ENCODE data around the gene S100A14.
"Not testable (repeated sequence)": the region's sequence is repeated elsewhere in the genome, so short reads cannot be mapped to it uniquely, and the experiment has no call there.

S100A14 gene

DNA sequence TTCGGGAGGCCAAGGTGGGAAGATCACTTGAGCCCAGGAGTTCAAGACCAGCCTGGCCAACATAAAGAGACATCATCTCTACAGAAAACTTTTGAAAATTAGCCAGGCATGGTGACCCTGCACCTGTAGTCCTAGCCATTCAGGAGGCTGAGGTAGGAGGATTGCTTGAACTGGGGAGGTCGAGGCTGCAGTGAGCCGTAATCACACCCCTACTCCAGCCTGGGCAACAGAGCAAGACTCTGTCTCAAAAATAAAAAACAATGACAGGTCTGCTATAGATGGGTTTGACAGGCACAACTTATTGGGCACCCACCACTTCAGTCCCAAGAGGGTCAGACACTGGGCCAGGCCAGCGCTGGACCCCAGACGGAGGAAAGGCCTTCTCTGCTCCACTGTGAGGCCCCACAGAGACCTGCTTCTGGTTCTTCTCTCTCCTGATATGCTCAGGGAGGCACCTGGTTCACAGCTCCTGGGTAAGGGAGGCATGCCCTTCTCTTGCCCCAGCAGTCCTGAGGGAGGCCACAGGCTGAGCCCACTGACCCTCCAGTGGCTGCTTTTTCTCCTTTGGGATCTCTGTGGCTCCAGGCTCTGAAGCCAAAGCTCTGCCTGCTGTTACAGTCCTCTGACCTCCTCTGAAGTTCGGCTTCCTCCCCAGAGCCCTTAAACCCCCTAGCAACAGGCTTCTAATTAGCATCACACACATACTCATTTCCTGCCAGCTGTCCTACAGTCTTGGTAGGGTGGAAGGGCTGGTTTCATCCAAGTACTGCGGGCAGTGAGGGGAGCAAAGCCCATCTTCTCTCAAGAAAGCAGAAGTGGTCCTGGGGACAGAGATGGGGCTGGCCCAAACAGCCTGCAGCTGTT, 17.6 kb downstream of the S100A14 start:
- peak; percentile 87 for DNase-seq (ENCODE audit: low spot score)
- TF ChIP-seq, protein P1, sequence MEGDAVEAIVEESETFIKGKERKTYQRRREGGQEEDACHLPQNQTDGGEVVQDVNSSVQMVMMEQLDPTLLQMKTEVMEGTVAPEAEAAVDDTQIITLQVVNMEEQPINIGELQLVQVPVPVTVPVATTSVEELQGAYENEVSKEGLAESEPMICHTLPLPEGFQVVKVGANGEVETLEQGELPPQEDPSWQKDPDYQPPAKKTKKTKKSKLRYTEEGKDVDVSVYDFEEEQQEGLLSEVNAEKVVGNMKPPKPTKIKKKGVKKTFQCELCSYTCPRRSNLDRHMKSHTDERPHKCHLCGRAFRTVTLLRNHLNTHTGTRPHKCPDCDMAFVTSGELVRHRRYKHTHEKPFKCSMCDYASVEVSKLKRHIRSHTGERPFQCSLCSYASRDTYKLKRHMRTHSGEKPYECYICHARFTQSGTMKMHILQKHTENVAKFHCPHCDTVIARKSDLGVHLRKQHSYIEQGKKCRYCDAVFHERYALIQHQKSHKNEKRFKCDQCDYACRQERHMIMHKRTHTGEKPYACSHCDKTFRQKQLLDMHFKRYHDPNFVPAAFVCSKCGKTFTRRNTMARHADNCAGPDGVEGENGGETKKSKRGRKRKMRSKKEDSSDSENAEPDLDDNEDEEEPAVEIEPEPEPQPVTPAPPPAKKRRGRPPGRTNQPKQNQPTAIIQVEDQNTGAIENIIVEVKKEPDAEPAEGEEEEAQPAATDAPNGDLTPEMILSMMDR (IDR thresholded peaks at IDR 0.05; ENCODE audit: extremely low read depth, missing control alignments) = no peak

DNA sequence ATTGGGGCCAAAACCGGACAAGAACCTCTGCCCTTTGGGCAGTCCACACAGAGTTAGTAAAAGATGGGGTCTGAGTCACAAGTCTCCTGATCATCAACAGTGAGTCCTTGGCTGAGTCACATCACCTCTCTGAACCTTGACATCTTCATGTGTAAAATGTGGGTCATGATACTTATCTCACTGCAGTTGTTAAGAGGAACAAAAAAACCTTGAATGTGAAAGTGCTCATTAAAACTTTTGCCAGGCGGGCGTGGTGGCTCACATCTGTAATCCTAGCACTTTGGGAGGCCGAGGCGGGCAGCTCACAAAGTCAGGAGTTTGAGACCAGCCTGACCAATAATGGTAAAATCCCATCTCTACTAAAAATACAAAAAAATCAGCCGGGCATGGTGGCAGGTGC, 18.9 kb downstream of the S100A14 start:
- TF ChIP-seq, protein P1 (IDR thresholded peaks at IDR 0.05; ENCODE audit: extremely low read depth, missing control alignments) = no peak
- DNase-seq (ENCODE audit: low spot score) = no peak

DNA sequence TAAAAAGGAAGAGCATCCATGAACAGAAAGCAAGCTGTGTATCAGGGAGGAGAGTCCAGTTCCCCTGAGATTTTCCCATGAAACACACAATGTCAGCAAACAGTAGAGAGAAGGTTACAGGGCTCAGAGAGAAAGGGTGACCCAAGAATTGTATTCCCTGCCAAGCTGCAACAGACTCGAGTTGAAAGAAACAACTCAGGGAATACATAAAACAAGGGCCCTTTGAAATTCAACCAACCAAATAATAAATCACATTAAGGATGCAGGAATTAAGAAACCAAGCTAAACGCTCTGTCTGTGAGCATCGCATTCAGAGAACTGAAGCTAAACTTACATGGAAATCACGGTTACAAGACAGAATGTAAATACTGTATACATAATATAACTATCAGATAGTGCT, 23.4 kb downstream of the S100A14 start:
- no peak for DNase-seq (ENCODE audit: low spot score)
- TF ChIP-seq, protein P1 (IDR thresholded peaks at IDR 0.05; ENCODE audit: extremely low read depth, missing control alignments) = no peak

- no peak for DNase-seq (ENCODE audit: low spot score)
- TF ChIP-seq, protein P1 (IDR thresholded peaks at IDR 0.05; ENCODE audit: extremely low read depth, missing control alignments) = no peak
These were observed 27.6 kb downstream of the S100A14 start for GRCh38 chr1:153588482-153588881.

DNA sequence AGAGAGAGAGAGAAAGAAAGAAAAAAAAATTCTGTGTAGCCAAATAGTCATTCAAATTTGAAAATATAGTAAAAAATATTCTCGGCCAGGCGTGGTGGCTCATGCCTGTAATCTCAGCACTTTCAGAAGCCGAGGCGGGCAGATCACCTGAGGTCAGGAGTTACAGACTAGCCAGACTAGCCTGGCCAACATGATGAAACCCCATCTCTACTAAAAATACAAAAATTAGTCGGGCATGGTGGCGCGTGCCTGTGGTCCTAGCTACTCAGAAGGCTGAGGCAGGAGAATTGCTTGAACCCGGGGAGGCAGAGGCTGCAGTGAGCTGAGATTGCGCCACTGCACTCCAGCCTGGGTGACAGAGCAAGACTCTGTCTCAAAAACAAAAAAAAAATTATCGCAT, 28.1 kb downstream of the S100A14 start:
- DNase-seq (ENCODE audit: low spot score) = not testable (repeated sequence)

DNA sequence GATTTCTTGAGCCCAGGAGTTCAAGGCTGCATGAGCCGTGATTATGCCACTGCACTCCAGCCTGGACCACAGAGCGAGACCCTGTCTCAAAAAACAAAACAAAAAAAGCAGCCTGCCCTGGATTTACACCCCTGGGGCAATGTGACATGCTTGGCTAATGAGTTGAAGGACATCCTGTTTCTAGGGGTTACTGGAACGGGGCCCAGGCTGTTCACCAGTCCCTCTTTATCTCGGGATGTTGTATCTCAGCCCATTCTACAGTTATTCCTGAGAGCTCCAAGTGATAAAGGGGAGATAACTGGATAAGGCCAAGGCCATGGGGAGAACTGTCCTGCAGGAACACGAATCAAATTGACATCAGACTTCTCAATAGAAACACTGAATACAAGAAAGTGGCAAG, 28.8 kb downstream of the S100A14 start:
- no peak for DNase-seq (ENCODE audit: low spot score)
- TF ChIP-seq, protein P1 (IDR thresholded peaks at IDR 0.05; ENCODE audit: extremely low read depth, missing control alignments) = no peak

- DNase-seq (ENCODE audit: low spot score) = no peak
- TF ChIP-seq, protein P1 (IDR thresholded peaks at IDR 0.05; ENCODE audit: extremely low read depth, missing control alignments) = no peak
These were observed 29.8 kb downstream of the S100A14 start for GRCh38 chr1:153586347-153586746.

GRCh38 chr1:153585006-153585405, 31.1 kb downstream of the S100A14 start:
- DNase-seq (ENCODE audit: low spot score) = no peak
- TF ChIP-seq, protein P1 (IDR thresholded peaks at IDR 0.05; ENCODE audit: extremely low read depth, missing control alignments) = no peak
